ENCODE measurements around the gene KCNMA1. TPM values are rescaled to one million over a fixed set of nuclear protein-coding genes. Genes with fewer than 3 reads are reported as not detected.
A peak's percentile ranks its signal among the peaks of the same experiment; 100 is the strongest.
"Not testable (repeated sequence)": the region's sequence is repeated elsewhere in the genome, so short reads cannot be mapped to it uniquely, and the experiment has no call there.

Gene KCNMA1
- polyA plus RNA-seq, 1 experiment: 21.4 TPM

GRCh38 chr10:77417359-77417758, 220.2 kb downstream of the KCNMA1 start:
- TF ChIP-seq CTCF (IDR thresholded peaks at IDR 0.05; ENCODE audit: insufficient read depth, low read depth, low read length): no peak
- no peaks in the 10 kb centered on the region for H3K27me3 ChIP-seq (ENCODE audit: control insufficient read depth, insufficient read depth, low read length)
- POLR2A ChIA-PET: no interaction called here
- no peak overlapping the region for H3K4me3 ChIP-seq (ENCODE audit: low read depth, low read length)
- DNase-seq (ENCODE audit: low read depth): no peak
- CTCF ChIA-PET: interaction anchor here (0.7 to 1.6 kb wide), 3 partner anchors 25 to 224 kb away, joined by 3 to 4 read pairs (median 4); no protein-coding TSS in a partner anchor
- H3K36me3 ChIP-seq (ENCODE audit: control insufficient read depth, insufficient read depth, low read length): no peaks in the 10 kb centered on the region

- ChIA-PET POLR2A (no interaction called here), CTCF (interaction anchor here (1.0 to 1.6 kb wide), 3 partner anchors 24 to 225 kb away, joined by 4 read pairs; no protein-coding TSS in a partner anchor)
- Histone ChIP-seq H3K36me3 (ENCODE audit: control insufficient read depth, insufficient read depth, low read length) (no peaks in the 10 kb centered on the region), H3K27me3 (ENCODE audit: control insufficient read depth, insufficient read depth, low read length) (no peaks in the 10 kb centered on the region), H3K4me3 (ENCODE audit: low read depth, low read length) (no peak overlapping the region)
- no peak for TF ChIP-seq CTCF (IDR thresholded peaks at IDR 0.05; ENCODE audit: insufficient read depth, low read depth, low read length)
- peak; percentile 81 for DNase-seq (ENCODE audit: low read depth)
These were observed 221.1 kb downstream of the KCNMA1 start for GRCh38 chr10:77416311-77417135.

- TF ChIP-seq CTCF (IDR thresholded peaks at IDR 0.05; ENCODE audit: insufficient read depth, low read depth, low read length): no peak
- no peaks in the 10 kb centered on the region for H3K36me3 ChIP-seq (ENCODE audit: control insufficient read depth, insufficient read depth, low read length)
- no peak overlapping the region for H3K4me3 ChIP-seq (ENCODE audit: low read depth, low read length)
- ChIA-PET CTCF (interaction anchor here (0.6 to 1.5 kb wide), 3 partner anchors 22 to 104 kb away, joined by 3 to 4 read pairs (median 3); no protein-coding TSS in a partner anchor), POLR2A (no interaction called here)
- H3K27me3 ChIP-seq (ENCODE audit: control insufficient read depth, insufficient read depth, low read length): no peaks in the 10 kb centered on the region
- DNase-seq (ENCODE audit: low read depth): no peak
These were observed 222.2 kb downstream of the KCNMA1 start for GRCh38 chr10:77415313-77415960.

- DNase-seq (ENCODE audit: low read depth): no peak
- Histone ChIP-seq H3K4me3 (ENCODE audit: low read depth, low read length) (no peak overlapping the region), H3K36me3 (ENCODE audit: control insufficient read depth, insufficient read depth, low read length) (no peaks in the 10 kb centered on the region), H3K27me3 (ENCODE audit: control insufficient read depth, insufficient read depth, low read length) (no peaks in the 10 kb centered on the region)
- no peak for TF ChIP-seq CTCF (IDR thresholded peaks at IDR 0.05; ENCODE audit: insufficient read depth, low read depth, low read length)
- CTCF ChIA-PET: interaction anchor here (0.7 to 2.2 kb wide), 3 partner anchors 13 to 231 kb away, joined by 3 to 8 read pairs (median 4); no protein-coding TSS in a partner anchor
- POLR2A ChIA-PET: no interaction called here
These were observed 224.4 kb downstream of the KCNMA1 start for GRCh38 chr10:77413231-77413630.

- H3K4me3 ChIP-seq (ENCODE audit: low read depth, low read length); H3K36me3 ChIP-seq (ENCODE audit: control insufficient read depth, insufficient read depth, low read length); DNase-seq (ENCODE audit: low read depth); POLR2A ChIA-PET; H3K27me3 ChIP-seq (ENCODE audit: control insufficient read depth, insufficient read depth, low read length): not testable (repeated sequence)
- CTCF ChIA-PET: interaction anchor here (0.7 to 2.2 kb wide), 5 partner anchors 12 to 324 kb away, joined by 3 to 8 read pairs (median 4); no protein-coding TSS in a partner anchor
These were observed 225.0 kb downstream of the KCNMA1 start for GRCh38 chr10:77412573-77413133.
